Measurements from ENCODE around the gene FAM53C. TPM values are rescaled to one million over a fixed set of nuclear protein-coding genes. Genes with fewer than 3 reads are reported as not detected.

Gene FAM53C
- total and polyA plus RNA-seq, 10 of the 15 experiments (the other 5 are each of a cell fraction or from before 2014, with no cell fraction given) = 8.0 to 31.3 (median 24.0) TPM

- TF ChIP-seq, protein P1, sequence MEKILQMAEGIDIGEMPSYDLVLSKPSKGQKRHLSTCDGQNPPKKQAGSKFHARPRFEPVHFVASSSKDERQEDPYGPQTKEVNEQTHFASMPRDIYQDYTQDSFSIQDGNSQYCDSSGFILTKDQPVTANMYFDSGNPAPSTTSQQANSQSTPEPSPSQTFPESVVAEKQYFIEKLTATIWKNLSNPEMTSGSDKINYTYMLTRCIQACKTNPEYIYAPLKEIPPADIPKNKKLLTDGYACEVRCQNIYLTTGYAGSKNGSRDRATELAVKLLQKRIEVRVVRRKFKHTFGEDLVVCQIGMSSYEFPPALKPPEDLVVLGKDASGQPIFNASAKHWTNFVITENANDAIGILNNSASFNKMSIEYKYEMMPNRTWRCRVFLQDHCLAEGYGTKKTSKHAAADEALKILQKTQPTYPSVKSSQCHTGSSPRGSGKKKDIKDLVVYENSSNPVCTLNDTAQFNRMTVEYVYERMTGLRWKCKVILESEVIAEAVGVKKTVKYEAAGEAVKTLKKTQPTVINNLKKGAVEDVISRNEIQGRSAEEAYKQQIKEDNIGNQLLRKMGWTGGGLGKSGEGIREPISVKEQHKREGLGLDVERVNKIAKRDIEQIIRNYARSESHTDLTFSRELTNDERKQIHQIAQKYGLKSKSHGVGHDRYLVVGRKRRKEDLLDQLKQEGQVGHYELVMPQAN (conservative IDR thresholded peaks at IDR 0.05) = no peak
- TF ChIP-seq NFYA (IDR thresholded peaks at IDR 0.05; ENCODE audit: borderline replicate concordance, low read depth, low read length) (no peak), RB1 (IDR thresholded peaks at IDR 0.05; ENCODE audit: borderline replicate concordance) (no peak), LARP7 (IDR thresholded peaks at IDR 0.05) (no peak), JUNB (IDR thresholded peaks at IDR 0.05) (no peak)
- TF ChIP-seq, protein P2, sequence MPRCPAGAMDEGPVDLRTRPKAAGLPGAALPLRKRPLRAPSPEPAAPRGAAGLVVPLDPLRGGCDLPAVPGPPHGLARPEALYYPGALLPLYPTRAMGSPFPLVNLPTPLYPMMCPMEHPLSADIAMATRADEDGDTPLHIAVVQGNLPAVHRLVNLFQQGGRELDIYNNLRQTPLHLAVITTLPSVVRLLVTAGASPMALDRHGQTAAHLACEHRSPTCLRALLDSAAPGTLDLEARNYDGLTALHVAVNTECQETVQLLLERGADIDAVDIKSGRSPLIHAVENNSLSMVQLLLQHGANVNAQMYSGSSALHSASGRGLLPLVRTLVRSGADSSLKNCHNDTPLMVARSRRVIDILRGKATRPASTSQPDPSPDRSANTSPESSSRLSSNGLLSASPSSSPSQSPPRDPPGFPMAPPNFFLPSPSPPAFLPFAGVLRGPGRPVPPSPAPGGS (IDR thresholded peaks at IDR 0.05; ENCODE audit: borderline replicate concordance, insufficient read depth, low read depth, low read length, poor library complexity, severe bottlenecking) = no peak
These were observed 21.6 kb downstream of the FAM53C start (continued) for GRCh38 chr5:138359621-138360020.

- H3K36me3 ChIP-seq (ENCODE audit: control insufficient read depth in 2 of 2, insufficient read depth in 2 of 2, low read length in 1 of 2) = 0 out of 4 replicates have a peak, but pooled peaks cover 0 to 3% of the 10 kb centered on the region in 2 experiments
- no peak for TF ChIP-seq ZNF207 (IDR thresholded peaks at IDR 0.05; ENCODE audit: borderline replicate concordance)
- no peak for TF ChIP-seq RCOR1 (conservative IDR thresholded peaks at IDR 0.05; ENCODE audit: low read depth, low read length)
- no peak overlapping the region for H2AFZ ChIP-seq (ENCODE audit: control insufficient read depth, low read depth, low read length)
- no peaks in the 10 kb centered on the region for H4K20me1 ChIP-seq (ENCODE audit: control insufficient read depth, insufficient read depth)
- POLR2A ChIA-PET = no interaction called here
- no peak overlapping the region for H3K27ac ChIP-seq (ENCODE audit: control insufficient read depth, insufficient read depth)
- ATAC-seq (no peak; the same call in 2 of the 3 replicates), DNase-seq (ENCODE audit: low read depth, low spot score) (no peak), FAIRE-seq (no peak)
- no peak overlapping the region for H3K4me3 ChIP-seq
- no peak overlapping the region for H3K4me2 ChIP-seq (ENCODE audit: control insufficient read depth, insufficient read depth)
- RAD21 ChIA-PET (ENCODE audit: unreplicated experiment) = no interaction called here
- H3K27me3 ChIP-seq (replicated peaks in 1 of 2; ENCODE audit: control insufficient read depth in 2 of 2, insufficient read depth in 2 of 2, low read length in 1 of 2) = no peaks in the 10 kb centered on the region
- SMC1A ChIA-PET (ENCODE audit: uncharacterized antibody, unreplicated experiment) = interaction anchor here (0.9 kb wide), 1 partner anchor 9 kb away, joined by 3 read pairs; no protein-coding TSS in a partner anchor
- H3K4me1 ChIP-seq (ENCODE audit: control insufficient read depth, insufficient read depth, low read length) = no peaks in the 10 kb centered on the region; the same call in 1 of the 2 replicates
- BruUV-seq (replicated peaks) = no TSS peak
- in situ Hi-C loops (cut with MboI) (no loop called here), intact Hi-C loops (cut with micrococcal nuclease; ENCODE audit: unreplicated experiment) (no loop called here)
- CTCF ChIA-PET = interaction anchor here (2.1 kb wide), 1 partner anchor 8 kb away, joined by 11 read pairs; the partner anchor contains the start of gene KDM3B
- WGBS (ENCODE audit: insufficient coverage, insufficient replicate concordance, low lambda C conversion rate, missing lambda C conversion rate) = 100% methylated on average over 1 of the region's 1 CpG
- no peaks in the 10 kb centered on the region for H3K9me3 ChIP-seq (replicated peaks; ENCODE audit: control insufficient read depth, insufficient read depth, low read length)
- peaks cover 62% of the 10 kb centered on the region for H3K79me2 ChIP-seq (ENCODE audit: control insufficient read depth, insufficient read depth, low read length)
- no peak overlapping the region for H3K9ac ChIP-seq (ENCODE audit: control insufficient read depth, insufficient read depth, low read length)
These were observed 22.9 kb downstream of the FAM53C start for GRCh38 chr5:138360941-138361452.

All from GM12878 (cell line).